B cell (primary cell): ENCODE data around the gene PTPRC. TPM values are rescaled to one million over a fixed set of nuclear protein-coding genes. Genes with fewer than 3 reads are reported as not detected.

ENCODE experiments used
- ATAC-seq: fragments of 200-7000 bp; cut with Tn5 transposase; one replicate; pipeline ENCODE4 v1.10.0; 2021; ENCODE audit warnings: low read depth, mild to moderate bottlenecking, moderate number of reproducible peaks, moderate library complexity
- CTCF ChIA-PET: fragments of 350-600 bp; sonication (Branson Sonifier 250); formaldehyde crosslinking; loops from one replicate; lab custom pipeline; 2021; ENCODE audit warnings: antibody characterized with exemption, inconsistent platforms; lab: Charles Lee
- POLR2A ChIA-PET: fragments of 350-600 bp; sonication (Branson Sonifier 250); formaldehyde crosslinking; loops from one replicate; lab custom pipeline; 2021; ENCODE audit warnings: antibody characterized with exemption; lab: Charles Lee
- DNase-seq: peaks from one replicate; pipeline ENCODE4 v3.0.0; 2013
- H2AFZ ChIP-seq: 2 replicates; pipeline ENCODE4 v1.6.1; 2012; ENCODE audit warnings: mild to moderate bottlenecking, low read depth, low read length; ENCODE audit not compliant: insufficient read depth, poor library complexity, severe bottlenecking
- H3K27ac ChIP-seq, 2 donors: 1 replicate in 1 of 2; 2 replicates in 1 of 2; pipeline ENCODE4 v1.5.1; 2012 to 2013; ENCODE audit warnings: low read length in 2 of 2, mild to moderate bottlenecking in 2 of 2, moderate library complexity in 1 of 2
- H3K27me3 ChIP-seq, 4 experiments: fragments of 200-600 bp in 1 of 4; sonication (generic) in 1 of 4; replicated peaks in 1 of 4; 1 replicate in 2 of 4; 2 replicates in 2 of 4; pipeline versions ENCODE4 v1.6.1 to v1.7.0; 2013 to 2016; ENCODE audit warnings: low read length in 3 of 4, mild to moderate bottlenecking in 2 of 4, mixed read lengths in 1 of 4, moderate library complexity in 1 of 4; ENCODE audit not compliant: insufficient read depth in 4 of 4, control insufficient read depth in 3 of 4; ENCODE audit errors: control extremely low read depth in 1 of 4
- H3K36me3 ChIP-seq, 2 experiments: replicated peaks in 1 of 2; 1 replicate in 1 of 2; 2 replicates in 1 of 2; pipeline versions ENCODE4 v1.6.1 to v1.7.1; 2013; ENCODE audit warnings: low read length in 1 of 2; ENCODE audit not compliant: insufficient read depth in 2 of 2, control insufficient read depth in 1 of 2; ENCODE audit errors: control extremely low read depth in 1 of 2, extremely low read depth in 1 of 2
- H3K4me1 ChIP-seq, 2 donors: fragments of 200-600 bp in 1 of 2; sonication (generic) in 1 of 2; 1 replicate in 1 of 2; 2 replicates in 1 of 2; pipeline versions ENCODE4 v1.5.1 to v1.6.1; 2013 to 2017; ENCODE audit warnings: low read length in 2 of 2; ENCODE audit not compliant: control insufficient read depth in 2 of 2, insufficient read depth in 2 of 2
- H3K4me2 ChIP-seq: replicated peaks from 2 replicates; pipeline ENCODE3; 2012; ENCODE audit warnings: mild to moderate bottlenecking, low read depth, low read length; ENCODE audit not compliant: poor library complexity, severe bottlenecking
- H3K4me3 ChIP-seq, 5 experiments: fragments of 200-600 bp in 1 of 5; sonication (generic) in 1 of 5; 1 replicate in 3 of 5; 2 replicates in 2 of 5; pipeline versions ENCODE4 v1.5.1 to v1.7.0; 2011 to 2016; ENCODE audit warnings: low read length in 4 of 5, mild to moderate bottlenecking in 4 of 5, low read depth in 2 of 5, control low read depth in 1 of 5, moderate library complexity in 1 of 5; ENCODE audit not compliant: insufficient read depth in 1 of 5; ENCODE audit errors: control extremely low read depth in 1 of 5, extremely low read depth in 1 of 5
- H3K79me2 ChIP-seq: fragments of 200-600 bp; sonication (generic); one replicate; pipeline ENCODE4 v1.6.0; 2016; ENCODE audit warnings: low read length; ENCODE audit not compliant: control insufficient read depth, insufficient read depth
- H3K9ac ChIP-seq: fragments of 200-600 bp; sonication (generic); 2 replicates; pipeline ENCODE4 v1.6.1; 2017; ENCODE audit warnings: mild to moderate bottlenecking, low read length, moderate library complexity
- H3K9me3 ChIP-seq, 3 donors: one replicate each; pipeline versions ENCODE4 v1.6.1 to v1.7.1; 2013; ENCODE audit warnings: low read length in 2 of 3; ENCODE audit not compliant: control insufficient read depth in 2 of 3, insufficient read depth in 1 of 3; ENCODE audit errors: control extremely low read depth in 1 of 3
- H4K20me1 ChIP-seq: 2 replicates; pipeline ENCODE4 v1.6.0; 2012; ENCODE audit warnings: mild to moderate bottlenecking, low read length; ENCODE audit not compliant: insufficient read depth, control insufficient read depth, poor library complexity, severe bottlenecking
- H3K27ac Mint-ChIP-seq: one replicate; pipeline ENCODE4 v1.8.0; 2021; ENCODE audit warnings: mixed read lengths
- H3K27me3 Mint-ChIP-seq: one replicate; pipeline ENCODE4 v1.8.0; 2021; ENCODE audit warnings: mixed read lengths
- H3K4me1 Mint-ChIP-seq: one replicate; pipeline ENCODE4 v1.8.0; 2021; ENCODE audit warnings: mixed read lengths
- H3K4me3 Mint-ChIP-seq: one replicate; pipeline ENCODE4 v1.8.0; 2021; ENCODE audit warnings: mixed read lengths
- H3K9me3 Mint-ChIP-seq: one replicate; pipeline ENCODE4 v1.8.0; 2022; ENCODE audit warnings: mixed read lengths; ENCODE audit not compliant: insufficient read depth
- EZH2 ChIP-seq: IDR thresholded peaks from 2 replicates; pipeline ENCODE4 v1.6.1; 2012; ENCODE audit warnings: borderline replicate concordance, low read depth, mild to moderate bottlenecking, moderate library complexity, low read length; ENCODE audit not compliant: insufficient read depth, poor library complexity, severe bottlenecking
- WGBS: methylation state at CpG from one replicate; pipeline ENCODE4 v1.1.5; 2013; ENCODE audit warnings: missing lambda C conversion rate; ENCODE audit not compliant: insufficient coverage; 5-methylcytosine and 5-hydroxymethylcytosine counted together
- intact Hi-C: fragments of 100-400 bp; cut with micrococcal nuclease; formaldehyde crosslinking; loops from one replicate; pipeline ENCODE4 v1.10.0; 2022
- polyA plus RNA-seq: library from polyadenylated mRNA; depleted of rRNA; stranded (reverse); fragments of >200 nt; gene quantifications from 2 replicates; pipeline ENCODE4 v1.2.3, GENCODE V29; 2012
- total RNA-seq, 2 donors: library from RNA; stranded (reverse); fragments of 120-200 nt in 1 of 2; gene quantifications; 1 replicate in 1 of 2; 2 replicates in 1 of 2; pipeline versions ENCODE4 v1.2.3 to v1.2.4, GENCODE V29; 2013 to 2022
- TF ChIP-seq, protein P1 (sequence below): fragments of 200-600 bp; IDR thresholded peaks from one replicate; pipeline ENCODE4 v1.8.0; 2022; ENCODE audit warnings: antibody characterized with exemption, mild to moderate bottlenecking

PTPRC gene
- total and polyA plus RNA-seq, 2 donors (not counting 1 experiment from before 2014, with no cell fraction given), result 151 to 543 TPM

DNA sequence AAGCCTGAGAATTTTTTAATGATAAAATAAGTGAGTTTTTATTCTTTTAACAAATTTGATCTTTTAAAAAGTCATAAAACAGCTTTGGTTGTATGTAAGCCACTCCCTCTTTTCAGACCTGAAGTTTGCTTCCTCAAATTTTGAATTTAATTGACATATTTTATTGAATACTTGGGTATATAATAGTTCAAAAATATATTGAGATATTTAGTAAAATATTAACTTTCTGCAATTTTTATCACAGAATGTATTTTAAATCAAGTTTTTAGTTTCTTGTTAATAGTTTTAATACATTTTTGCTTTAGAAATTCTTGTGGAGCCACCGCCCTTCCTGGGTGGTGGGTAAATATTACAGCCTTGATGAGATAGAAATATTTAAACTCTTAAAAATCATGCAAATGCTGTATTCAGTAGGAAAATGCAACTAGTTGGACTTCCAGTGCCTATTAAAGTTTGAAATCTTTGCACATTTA, 867 bp downstream of the PTPRC start:
- no peak for TF ChIP-seq EZH2
- TF ChIP-seq, protein P1, sequence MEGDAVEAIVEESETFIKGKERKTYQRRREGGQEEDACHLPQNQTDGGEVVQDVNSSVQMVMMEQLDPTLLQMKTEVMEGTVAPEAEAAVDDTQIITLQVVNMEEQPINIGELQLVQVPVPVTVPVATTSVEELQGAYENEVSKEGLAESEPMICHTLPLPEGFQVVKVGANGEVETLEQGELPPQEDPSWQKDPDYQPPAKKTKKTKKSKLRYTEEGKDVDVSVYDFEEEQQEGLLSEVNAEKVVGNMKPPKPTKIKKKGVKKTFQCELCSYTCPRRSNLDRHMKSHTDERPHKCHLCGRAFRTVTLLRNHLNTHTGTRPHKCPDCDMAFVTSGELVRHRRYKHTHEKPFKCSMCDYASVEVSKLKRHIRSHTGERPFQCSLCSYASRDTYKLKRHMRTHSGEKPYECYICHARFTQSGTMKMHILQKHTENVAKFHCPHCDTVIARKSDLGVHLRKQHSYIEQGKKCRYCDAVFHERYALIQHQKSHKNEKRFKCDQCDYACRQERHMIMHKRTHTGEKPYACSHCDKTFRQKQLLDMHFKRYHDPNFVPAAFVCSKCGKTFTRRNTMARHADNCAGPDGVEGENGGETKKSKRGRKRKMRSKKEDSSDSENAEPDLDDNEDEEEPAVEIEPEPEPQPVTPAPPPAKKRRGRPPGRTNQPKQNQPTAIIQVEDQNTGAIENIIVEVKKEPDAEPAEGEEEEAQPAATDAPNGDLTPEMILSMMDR, result no peak
- intact Hi-C loops, result loop anchor here (1.0 kb wide), 3 partner anchors 18 to 82 kb away; no protein-coding TSS in a partner anchor
- Histone ChIP-seq H3K4me3 (peak overlapping the region; percentile 60 to 98 (median 87)), H3K27me3 (no peaks in the 10 kb centered on the region), H3K36me3 (peaks cover 4 to 23% of the 10 kb centered on the region in 2 experiments), H3K9me3 (peaks cover 0 to 3% (median 0%) of the 10 kb centered on the region in 3 donors), H3K27ac (peak overlapping the region; percentile 82 to 94), H4K20me1 (peaks cover 23% of the 10 kb centered on the region), H2AFZ (no peak overlapping the region), H3K4me2 (peak overlapping the region; percentile 83), H3K9ac (peak overlapping the region; percentile 96), H3K4me1 (peaks cover 42 to 63% of the 10 kb centered on the region in 2 donors), H3K79me2 (peaks cover 87% of the 10 kb centered on the region)
- DNase-seq, result no peak
- peaks cover 63% of the 10 kb centered on the region for H3K4me1 Mint-ChIP-seq
- no peaks in the 10 kb centered on the region for H3K27me3 Mint-ChIP-seq
- H3K27ac Mint-ChIP-seq, result peak overlapping the region; percentile 94
- CTCF ChIA-PET, result interaction anchor here (0.6 to 8.3 kb wide), 6 partner anchors 17 to 117 kb away, joined by 3 to 93 read pairs (median 10); no protein-coding TSS in a partner anchor
- POLR2A ChIA-PET, result interaction anchor here (0.9 to 8.5 kb wide), 7 partner anchors 11 to 119 kb away, joined by 3 to 81 read pairs (median 4); no protein-coding TSS in a partner anchor
- peak overlapping the region; percentile 89 for H3K4me3 Mint-ChIP-seq
- no CpG with 5 or more reads among the region's 1 CpG for WGBS
- H3K9me3 Mint-ChIP-seq, result no peaks in the 10 kb centered on the region
- ATAC-seq, result no peak

DNA sequence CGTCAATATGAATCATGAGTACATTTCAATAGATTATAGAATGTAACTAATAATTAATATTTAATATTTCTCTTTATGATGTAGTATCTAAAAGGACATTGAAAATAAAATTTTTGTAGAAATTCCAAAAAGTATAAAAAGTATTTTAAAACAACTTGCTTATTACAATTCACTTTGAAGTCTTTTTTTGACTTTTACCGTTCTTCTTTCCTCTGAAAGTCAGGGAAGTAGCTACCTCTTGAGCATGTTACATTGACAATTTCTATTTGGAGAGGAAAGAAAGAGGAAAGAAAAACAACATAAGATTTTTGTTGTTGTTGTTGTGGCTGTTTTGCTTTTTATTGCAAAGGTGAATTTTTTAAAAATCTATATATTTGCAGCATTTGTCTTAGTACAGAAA, 1.3 kb downstream of the PTPRC start:
- Histone ChIP-seq H3K9ac (peak overlapping the region; percentile 96), H3K27ac (peak overlapping the region; percentile 82 to 94), H3K4me2 (peak overlapping the region; percentile 83), H3K9me3 (peaks cover 0 to under 1% (median 0%) of the 10 kb centered on the region in 3 donors), H3K4me1 (peaks cover 38 to 66% of the 10 kb centered on the region in 2 donors), H2AFZ (no peak overlapping the region), H3K36me3 (peaks cover 4 to 28% of the 10 kb centered on the region in 2 experiments), H3K79me2 (peaks cover 87% of the 10 kb centered on the region), H4K20me1 (peaks cover 27% of the 10 kb centered on the region), H3K27me3 (no peaks in the 10 kb centered on the region), H3K4me3 (peak overlapping the region; percentile 60 to 98 (median 87))
- peak overlapping the region; percentile 94 for H3K27ac Mint-ChIP-seq
- POLR2A ChIA-PET, result interaction anchor here (0.9 to 8.5 kb wide), 5 partner anchors 10 to 42 kb away, joined by 3 to 81 read pairs (median 10); no protein-coding TSS in a partner anchor
- H3K4me3 Mint-ChIP-seq, result peak overlapping the region; percentile 89
- TF ChIP-seq, protein P1, result no peak
- no peak for TF ChIP-seq EZH2
- no CpG with 5 or more reads among the region's 2 CpGs for WGBS
- no peaks in the 10 kb centered on the region for H3K27me3 Mint-ChIP-seq
- no peak for DNase-seq
- CTCF ChIA-PET, result interaction anchor here (0.6 to 8.3 kb wide), 7 partner anchors 16 to 118 kb away, joined by 3 to 93 read pairs (median 6); no protein-coding TSS in a partner anchor
- intact Hi-C loops, result no loop called here
- peaks cover 66% of the 10 kb centered on the region for H3K4me1 Mint-ChIP-seq
- H3K9me3 Mint-ChIP-seq, result no peaks in the 10 kb centered on the region
- ATAC-seq, result no peak
